ENCODE results near the gene CCDC12. TPM values are rescaled to one million over a fixed set of nuclear protein-coding genes. Genes with fewer than 3 reads are reported as not detected.

The CCDC12 gene
- total and polyA plus RNA-seq, 2 donors (not counting 1 experiment from before 2014, with no cell fraction given), result 84.0 to 97.3 TPM

GRCh38 chr3:46900356-46900755, 76.2 kb downstream of the CCDC12 start:
- TF ChIP-seq EZH2 (IDR thresholded peaks at IDR 0.05; ENCODE audit: borderline replicate concordance, insufficient read depth, low read depth, low read length, poor library complexity, severe bottlenecking), result no peak
- TF ChIP-seq, protein P1, sequence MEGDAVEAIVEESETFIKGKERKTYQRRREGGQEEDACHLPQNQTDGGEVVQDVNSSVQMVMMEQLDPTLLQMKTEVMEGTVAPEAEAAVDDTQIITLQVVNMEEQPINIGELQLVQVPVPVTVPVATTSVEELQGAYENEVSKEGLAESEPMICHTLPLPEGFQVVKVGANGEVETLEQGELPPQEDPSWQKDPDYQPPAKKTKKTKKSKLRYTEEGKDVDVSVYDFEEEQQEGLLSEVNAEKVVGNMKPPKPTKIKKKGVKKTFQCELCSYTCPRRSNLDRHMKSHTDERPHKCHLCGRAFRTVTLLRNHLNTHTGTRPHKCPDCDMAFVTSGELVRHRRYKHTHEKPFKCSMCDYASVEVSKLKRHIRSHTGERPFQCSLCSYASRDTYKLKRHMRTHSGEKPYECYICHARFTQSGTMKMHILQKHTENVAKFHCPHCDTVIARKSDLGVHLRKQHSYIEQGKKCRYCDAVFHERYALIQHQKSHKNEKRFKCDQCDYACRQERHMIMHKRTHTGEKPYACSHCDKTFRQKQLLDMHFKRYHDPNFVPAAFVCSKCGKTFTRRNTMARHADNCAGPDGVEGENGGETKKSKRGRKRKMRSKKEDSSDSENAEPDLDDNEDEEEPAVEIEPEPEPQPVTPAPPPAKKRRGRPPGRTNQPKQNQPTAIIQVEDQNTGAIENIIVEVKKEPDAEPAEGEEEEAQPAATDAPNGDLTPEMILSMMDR (IDR thresholded peaks at IDR 0.05), result no peak
- Histone ChIP-seq H4K20me1 (ENCODE audit: control insufficient read depth, insufficient read depth, low read length, poor library complexity, severe bottlenecking) (no peaks in the 10 kb centered on the region), H3K36me3 (replicated peaks in 1 of 2; ENCODE audit: control extremely low read depth in 1 of 2, control insufficient read depth in 1 of 2, extremely low read depth in 1 of 2, insufficient read depth in 2 of 2, low read length in 1 of 2) (no peaks in the 10 kb centered on the region), H3K27me3 (replicated peaks in 1 of 4; ENCODE audit: control extremely low read depth in 1 of 4, control insufficient read depth in 3 of 4, insufficient read depth in 4 of 4, low read length in 3 of 4) (peaks cover 0 to 26% (median 5%) of the 10 kb centered on the region in 4 experiments), H3K4me2 (replicated peaks; ENCODE audit: low read depth, low read length, poor library complexity, severe bottlenecking) (no peak overlapping the region), H3K9ac (ENCODE audit: low read length) (no peak overlapping the region), H3K4me1 (ENCODE audit: control insufficient read depth in 2 of 2, insufficient read depth in 2 of 2, low read length in 2 of 2) (peaks cover 9 to 10% of the 10 kb centered on the region in 2 donors), H3K79me2 (ENCODE audit: control insufficient read depth, insufficient read depth, low read length) (no peaks in the 10 kb centered on the region), H3K27ac (ENCODE audit: low read length in 2 of 2) (no peak overlapping the region), H3K9me3 (ENCODE audit: control extremely low read depth in 1 of 3, control insufficient read depth in 2 of 3, insufficient read depth in 1 of 3, low read length in 2 of 3) (no peaks in the 10 kb centered on the region), H2AFZ (ENCODE audit: insufficient read depth, low read depth, low read length, poor library complexity, severe bottlenecking) (no peak overlapping the region), H3K4me3 (ENCODE audit: control extremely low read depth in 1 of 5, extremely low read depth in 1 of 5, insufficient read depth in 1 of 5, low read depth in 2 of 5, low read length in 4 of 5) (no peak overlapping the region)
- 80% methylated on average over 1 of the region's 6 CpGs for WGBS (ENCODE audit: insufficient coverage)
- no peak for ATAC-seq (ENCODE audit: low read depth)
- no peak for DNase-seq
- H3K27me3 Mint-ChIP-seq, result peaks cover 20% of the 10 kb centered on the region
- intact Hi-C loops (cut with micrococcal nuclease), result no loop called here
- H3K9me3 Mint-ChIP-seq (ENCODE audit: insufficient read depth), result no peaks in the 10 kb centered on the region
- no peak overlapping the region for H3K27ac Mint-ChIP-seq
- ChIA-PET POLR2A (no interaction called here), CTCF (interaction anchor here (1.3 to 4.2 kb wide), 2 partner anchors 9 to 10 kb away, joined by 5 to 17 read pairs; no protein-coding TSS in a partner anchor)
- H3K4me3 Mint-ChIP-seq, result no peak overlapping the region
- H3K4me1 Mint-ChIP-seq, result peaks cover 9% of the 10 kb centered on the region

DNA sequence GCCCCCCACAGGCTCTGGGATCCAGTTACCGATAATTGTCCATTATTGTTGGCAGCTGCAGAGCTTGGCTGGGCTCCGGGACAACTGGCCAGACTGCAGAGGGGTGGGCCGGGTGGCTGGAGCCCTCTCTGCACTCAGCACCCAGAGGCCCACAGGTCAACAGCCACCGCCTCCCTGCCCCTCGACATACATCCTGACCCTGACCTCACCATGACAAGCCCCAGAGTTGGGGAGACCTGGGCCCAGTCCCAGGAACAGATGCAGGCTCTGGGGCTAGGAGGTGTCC, 76.6 kb downstream of the CCDC12 start:
- no peak for DNase-seq
- intact Hi-C loops (cut with micrococcal nuclease), result no loop called here
- Histone ChIP-seq H3K79me2 (ENCODE audit: control insufficient read depth, insufficient read depth, low read length) (no peaks in the 10 kb centered on the region), H3K4me3 (ENCODE audit: control extremely low read depth in 1 of 5, extremely low read depth in 1 of 5, insufficient read depth in 1 of 5, low read depth in 2 of 5, low read length in 4 of 5) (no peak overlapping the region), H3K27me3 (replicated peaks in 1 of 4; ENCODE audit: control extremely low read depth in 1 of 4, control insufficient read depth in 3 of 4, insufficient read depth in 4 of 4, low read length in 3 of 4) (peaks cover 0 to 25% (median 6%) of the 10 kb centered on the region in 4 experiments), H3K4me1 (ENCODE audit: control insufficient read depth in 2 of 2, insufficient read depth in 2 of 2, low read length in 2 of 2) (peaks cover 9 to 10% of the 10 kb centered on the region in 2 donors), H3K4me2 (replicated peaks; ENCODE audit: low read depth, low read length, poor library complexity, severe bottlenecking) (no peak overlapping the region), H3K9me3 (ENCODE audit: control extremely low read depth in 1 of 3, control insufficient read depth in 2 of 3, insufficient read depth in 1 of 3, low read length in 2 of 3) (no peaks in the 10 kb centered on the region), H3K27ac (ENCODE audit: low read length in 2 of 2) (no peak overlapping the region), H3K36me3 (replicated peaks in 1 of 2; ENCODE audit: control extremely low read depth in 1 of 2, control insufficient read depth in 1 of 2, extremely low read depth in 1 of 2, insufficient read depth in 2 of 2, low read length in 1 of 2) (no peaks in the 10 kb centered on the region), H2AFZ (ENCODE audit: insufficient read depth, low read depth, low read length, poor library complexity, severe bottlenecking) (no peak overlapping the region), H3K9ac (ENCODE audit: low read length) (no peak overlapping the region), H4K20me1 (ENCODE audit: control insufficient read depth, insufficient read depth, low read length, poor library complexity, severe bottlenecking) (no peaks in the 10 kb centered on the region)
- TF ChIP-seq EZH2 (IDR thresholded peaks at IDR 0.05; ENCODE audit: borderline replicate concordance, insufficient read depth, low read depth, low read length, poor library complexity, severe bottlenecking), result no peak
- TF ChIP-seq, protein P1 (IDR thresholded peaks at IDR 0.05), result no peak
- Mint-ChIP-seq H3K27me3 (peaks cover 24% of the 10 kb centered on the region), H3K27ac (no peak overlapping the region), H3K9me3 (ENCODE audit: insufficient read depth) (no peaks in the 10 kb centered on the region), H3K4me3 (no peak overlapping the region), H3K4me1 (peaks cover 13% of the 10 kb centered on the region)
- ATAC-seq (ENCODE audit: low read depth), result no peak
- ChIA-PET CTCF (interaction anchor here (1.3 to 4.2 kb wide), 2 partner anchors 9 kb away, joined by 5 to 17 read pairs; no protein-coding TSS in a partner anchor), POLR2A (no interaction called here)
- 95% methylated on average over 5 of the region's 5 CpGs for WGBS (ENCODE audit: insufficient coverage)

Measured in B cell (primary cell).